ENCODE data around the gene RPS3A. TPM values are rescaled to one million over a fixed set of nuclear protein-coding genes. Genes with fewer than 3 reads are reported as not detected.

The RPS3A gene
- total RNA-seq, 2 experiments from 2014 or later = 3,925 to 4,071 TPM

- intact Hi-C loops (cut with DNase I, micrococcal nuclease) = loop anchor here (5.0 kb wide), 3 partner anchors 247 to 1622 kb away; no protein-coding TSS in a partner anchor
- H3K9me3 Mint-ChIP-seq = no peaks in the 10 kb centered on the region
Observed at GRCh38 chr4:151114986-151115385, 15.6 kb downstream of the RPS3A start.

GRCh38 chr4:151117371-151117962 is 18.0 kb downstream of the RPS3A start:
- no peaks in the 10 kb centered on the region for H3K9me3 ChIP-seq (ENCODE audit: control insufficient read depth in 1 of 2, insufficient read depth in 1 of 2, low read length in 2 of 2)
- DNase-seq (peak; percentile 16 to 68 (median 41)), ATAC-seq (ENCODE audit: poor library complexity) (peak; percentile 86)
- peaks cover 7% of the 10 kb centered on the region for H3K36me3 ChIP-seq (ENCODE audit: insufficient read depth, low read length)
- H3K27me3 ChIP-seq (ENCODE audit: control insufficient read depth in 1 of 2, insufficient read depth in 2 of 2, low read length in 2 of 2) = no peaks in the 10 kb centered on the region
- peaks cover 7% of the 10 kb centered on the region for H3K36me3 Mint-ChIP-seq (ENCODE audit: low read depth)
- no peak overlapping the region for H3K4me3 Mint-ChIP-seq
- no peak overlapping the region for H3K27ac Mint-ChIP-seq
- no peaks in the 10 kb centered on the region for H3K9me3 Mint-ChIP-seq
- ChIA-PET POLR2A (interaction anchor here (1.0 to 1.4 kb wide), 4 partner anchors 9 to 487 kb away, joined by 3 read pairs; no protein-coding TSS in a partner anchor), CTCF (interaction anchor here (0.9 to 2.4 kb wide), 3 partner anchors 9 to 18 kb away, joined by 5 to 7 read pairs (median 6); partner anchors contain the start of gene RPS3A)
- peaks cover 7% of the 10 kb centered on the region for H3K4me1 Mint-ChIP-seq (ENCODE audit: low read depth)
- no peak overlapping the region for H3K4me3 ChIP-seq (ENCODE audit: low read length)
- peak; percentile 67 for TF ChIP-seq CTCF (IDR thresholded peaks at IDR 0.05)
- H3K27me3 Mint-ChIP-seq = no peaks in the 10 kb centered on the region
- intact Hi-C loops (cut with DNase I, micrococcal nuclease) = loop anchor here (5.0 kb wide), 3 partner anchors 245 to 1620 kb away; no protein-coding TSS in a partner anchor
- H3K27ac ChIP-seq (ENCODE audit: low read depth in 1 of 2, low read length in 2 of 2) = no peak overlapping the region
- H3K4me1 ChIP-seq (ENCODE audit: insufficient read depth, low read length) = no peaks in the 10 kb centered on the region

More at GRCh38 chr4:151114986-151115385, 15.6 kb downstream of the RPS3A start:
- ChIA-PET POLR2A (no interaction called here), CTCF (interaction anchor here (1.3 kb wide), 1 partner anchor 16 kb away, joined by 3 read pairs; no protein-coding TSS in a partner anchor)
- Mint-ChIP-seq H3K27me3 (no peaks in the 10 kb centered on the region), H3K27ac (no peak overlapping the region), H3K36me3 (ENCODE audit: low read depth) (peaks cover 7% of the 10 kb centered on the region), H3K4me3 (no peak overlapping the region), H3K4me1 (ENCODE audit: low read depth) (peaks cover 4% of the 10 kb centered on the region)
- Histone ChIP-seq H3K27ac (ENCODE audit: low read depth in 1 of 2, low read length in 2 of 2) (no peak overlapping the region), H3K27me3 (ENCODE audit: control insufficient read depth in 1 of 2, insufficient read depth in 2 of 2, low read length in 2 of 2) (no peaks in the 10 kb centered on the region), H3K36me3 (ENCODE audit: insufficient read depth, low read length) (peaks cover 15% of the 10 kb centered on the region), H3K9me3 (ENCODE audit: control insufficient read depth in 1 of 2, insufficient read depth in 1 of 2, low read length in 2 of 2) (no peaks in the 10 kb centered on the region), H3K4me3 (ENCODE audit: low read length) (no peak overlapping the region), H3K4me1 (ENCODE audit: insufficient read depth, low read length) (no peaks in the 10 kb centered on the region)
- ATAC-seq (ENCODE audit: poor library complexity) (no peak), DNase-seq (no peak)
- no peak for TF ChIP-seq CTCF (IDR thresholded peaks at IDR 0.05)

GRCh38 chr4:151129796-151130195 is 30.4 kb downstream of the RPS3A start:
- POLR2A ChIA-PET = no interaction called here
- H3K27me3 ChIP-seq (ENCODE audit: control insufficient read depth in 1 of 2, insufficient read depth in 2 of 2, low read length in 2 of 2) = no peaks in the 10 kb centered on the region
- ATAC-seq (ENCODE audit: poor library complexity) = no peak

More at GRCh38 chr4:151129796-151130195, 30.4 kb downstream of the RPS3A start:
- Mint-ChIP-seq H3K9me3 (no peaks in the 10 kb centered on the region), H3K36me3 (ENCODE audit: low read depth) (no peaks in the 10 kb centered on the region), H3K4me1 (ENCODE audit: low read depth) (no peaks in the 10 kb centered on the region), H3K27ac (no peak overlapping the region), H3K4me3 (no peak overlapping the region), H3K27me3 (no peaks in the 10 kb centered on the region)
- Histone ChIP-seq H3K9me3 (ENCODE audit: control insufficient read depth in 1 of 2, insufficient read depth in 1 of 2, low read length in 2 of 2) (no peaks in the 10 kb centered on the region), H3K4me3 (ENCODE audit: low read length) (no peak overlapping the region), H3K4me1 (ENCODE audit: insufficient read depth, low read length) (no peaks in the 10 kb centered on the region), H3K36me3 (ENCODE audit: insufficient read depth, low read length) (no peaks in the 10 kb centered on the region), H3K27ac (ENCODE audit: low read depth in 1 of 2, low read length in 2 of 2) (no peak overlapping the region)
- intact Hi-C loops (cut with DNase I, micrococcal nuclease) = no loop called here
- no peak for DNase-seq
- CTCF ChIA-PET = no interaction called here
- TF ChIP-seq CTCF (IDR thresholded peaks at IDR 0.05) = no peak
